Activated CD8-positive, alpha-beta T cell treated with anti-CD3 and anti-CD28 coated beads for 36 hours (primary cell): Measurements from ENCODE around the gene QPCTL. TPM values are rescaled to one million over a fixed set of nuclear protein-coding genes. Genes with fewer than 3 reads are reported as not detected.
A peak's percentile ranks its signal among the peaks of the same experiment; 100 is the strongest.

Experiments used
- ATAC-seq: fragments of 200-7000 bp; cut with Tn5 transposase; one replicate; pipeline ENCODE4 v1.10.0; 2021; ENCODE audit warnings: mild to moderate bottlenecking, moderate library complexity
- CTCF ChIA-PET: fragments of 350-600 bp; sonication (Branson Sonifier 250); formaldehyde crosslinking; loops from one replicate; lab custom pipeline; 2021; ENCODE audit warnings: antibody characterized with exemption; lab: Charles Lee
- POLR2A ChIA-PET: fragments of 350-600 bp; sonication (Branson Sonifier 250); formaldehyde crosslinking; loops from one replicate; lab custom pipeline; 2021; ENCODE audit warnings: antibody characterized with exemption; lab: Charles Lee
- DNase-seq: peaks from one replicate; pipeline ENCODE4 v3.0.0-alpha.2; 2020
- H3K27ac Mint-ChIP-seq: one replicate; pipeline ENCODE4 v1.8.0; 2021; ENCODE audit warnings: mild to moderate bottlenecking, mixed read lengths
- H3K27me3 Mint-ChIP-seq: one replicate; pipeline ENCODE4 v1.8.0; 2021; ENCODE audit warnings: mixed read lengths
- H3K36me3 Mint-ChIP-seq: one replicate; pipeline ENCODE4 v1.8.0; 2021; ENCODE audit warnings: low read depth, mixed read lengths
- H3K4me1 Mint-ChIP-seq: one replicate; pipeline ENCODE4 v1.8.0; 2021; ENCODE audit warnings: low read depth, mixed read lengths
- H3K4me3 Mint-ChIP-seq: one replicate; pipeline ENCODE4 v1.8.0; 2021; ENCODE audit warnings: mild to moderate bottlenecking, moderate library complexity, mixed read lengths
- H3K9me3 Mint-ChIP-seq: one replicate; pipeline ENCODE4 v1.8.0; 2021; ENCODE audit warnings: mixed read lengths
- intact Hi-C: fragments of 100-400 bp; cut with micrococcal nuclease; formaldehyde crosslinking; loops from one replicate; pipeline ENCODE4 v1.10.0; 2022
- total RNA-seq, 2 experiments: library from RNA; stranded (reverse); gene quantifications; one replicate each; pipeline ENCODE4 v1.2.3, GENCODE V29; 2021
- TF ChIP-seq, protein P1 (sequence below): fragments of 200-600 bp; IDR thresholded peaks from one replicate; pipeline ENCODE4 v1.8.0; 2022; ENCODE audit warnings: antibody characterized with exemption, mild to moderate bottlenecking

QPCTL gene
- total RNA-seq = 10 to 100 TPM; 31.6 to 31.7 TPM

DNA sequence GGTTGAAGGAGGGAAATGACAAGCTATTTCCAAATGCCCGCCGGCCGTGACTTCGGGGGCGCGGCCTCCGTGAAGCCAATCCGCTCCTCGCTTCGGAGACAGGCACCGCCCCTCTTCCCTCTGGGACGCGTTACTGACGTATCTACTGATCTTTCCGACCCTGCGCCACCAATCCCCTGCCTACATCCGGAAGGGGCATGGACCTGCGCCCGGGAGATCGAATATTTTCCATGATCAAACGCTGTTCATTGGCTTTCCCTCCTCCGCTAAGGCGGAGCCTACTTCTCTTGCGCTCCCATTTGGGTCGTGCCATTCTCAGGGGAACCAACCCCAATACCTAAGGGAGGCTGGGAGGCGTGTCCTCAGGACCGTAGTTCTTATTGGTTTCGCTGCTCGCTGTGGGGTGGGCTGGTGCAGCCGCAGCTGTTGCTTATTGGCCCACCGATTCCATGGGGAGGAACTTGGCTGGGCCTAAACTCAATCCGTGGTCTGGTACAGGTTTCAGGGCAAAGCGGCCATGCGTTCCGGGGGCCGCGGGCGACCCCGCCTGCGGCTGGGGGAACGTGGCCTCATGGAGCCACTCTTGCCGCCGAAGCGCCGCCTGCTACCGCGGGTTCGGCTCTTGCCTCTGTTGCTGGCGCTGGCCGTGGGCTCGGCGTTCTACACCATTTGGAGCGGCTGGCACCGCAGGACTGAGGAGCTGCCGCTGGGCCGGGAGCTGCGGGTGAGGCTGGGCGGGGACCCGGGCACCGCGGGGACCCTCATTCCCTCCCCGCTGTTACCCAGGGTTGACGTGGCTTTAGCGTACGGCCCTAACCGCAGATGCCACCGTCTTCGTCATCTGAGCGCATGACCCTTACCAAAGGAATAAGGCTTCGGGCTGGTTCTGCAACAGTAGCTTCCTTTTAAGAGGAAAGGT, at the start of gene QPCTL:
TSS of gene QPCTL (plus strand) at position 480 of the 919 bp plus-strand sequence. CDS start at position 518, 38 bp downstream.
- TF ChIP-seq, protein P1, sequence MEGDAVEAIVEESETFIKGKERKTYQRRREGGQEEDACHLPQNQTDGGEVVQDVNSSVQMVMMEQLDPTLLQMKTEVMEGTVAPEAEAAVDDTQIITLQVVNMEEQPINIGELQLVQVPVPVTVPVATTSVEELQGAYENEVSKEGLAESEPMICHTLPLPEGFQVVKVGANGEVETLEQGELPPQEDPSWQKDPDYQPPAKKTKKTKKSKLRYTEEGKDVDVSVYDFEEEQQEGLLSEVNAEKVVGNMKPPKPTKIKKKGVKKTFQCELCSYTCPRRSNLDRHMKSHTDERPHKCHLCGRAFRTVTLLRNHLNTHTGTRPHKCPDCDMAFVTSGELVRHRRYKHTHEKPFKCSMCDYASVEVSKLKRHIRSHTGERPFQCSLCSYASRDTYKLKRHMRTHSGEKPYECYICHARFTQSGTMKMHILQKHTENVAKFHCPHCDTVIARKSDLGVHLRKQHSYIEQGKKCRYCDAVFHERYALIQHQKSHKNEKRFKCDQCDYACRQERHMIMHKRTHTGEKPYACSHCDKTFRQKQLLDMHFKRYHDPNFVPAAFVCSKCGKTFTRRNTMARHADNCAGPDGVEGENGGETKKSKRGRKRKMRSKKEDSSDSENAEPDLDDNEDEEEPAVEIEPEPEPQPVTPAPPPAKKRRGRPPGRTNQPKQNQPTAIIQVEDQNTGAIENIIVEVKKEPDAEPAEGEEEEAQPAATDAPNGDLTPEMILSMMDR = no peak
- CTCF ChIA-PET = interaction anchor here (0.6 to 7.7 kb wide), 31 partner anchors 10 to 253 kb away, joined by 3 to 101 read pairs (median 4); partner anchors contain the start of genes GIPR, OPA3 and SIX5
- DNase-seq = peak; percentile 99
- intact Hi-C loops = no loop called here
- peak; percentile 91 for ATAC-seq
- Mint-ChIP-seq H3K9me3 (no peaks in the 10 kb centered on the region), H3K36me3 (peaks cover 60% of the 10 kb centered on the region), H3K27ac (peak within 1 kb of the TSS; percentile 100), H3K4me1 (peaks cover 27% of the 10 kb centered on the region), H3K4me3 (peak within 1 kb of the TSS; percentile 99), H3K27me3 (no peaks in the 10 kb centered on the region)
- POLR2A ChIA-PET = interaction anchor here (0.6 to 4.7 kb wide), 33 partner anchors 8 to 324 kb away, joined by 3 to 40 read pairs (median 3); partner anchors contain the start of gene OPA3

GRCh38 chr19:45643024-45643926, 49.2 kb upstream of the QPCTL start:
- ChIA-PET CTCF (interaction anchor here (0.6 to 4.7 kb wide), 25 partner anchors 14 to 204 kb away, joined by 3 to 29 read pairs (median 5); partner anchors contain the start of genes FBXO46, GIPR, QPCTL and SNRPD2), POLR2A (interaction anchor here (0.6 to 5.8 kb wide), 16 partner anchors 9 to 204 kb away, joined by 3 to 30 read pairs (median 4); partner anchors contain the start of genes OPA3, QPCTL and SNRPD2)
- Mint-ChIP-seq H3K4me1 (peaks cover 49% of the 10 kb centered on the region), H3K4me3 (peak overlapping the region; percentile 92), H3K27ac (peak overlapping the region; percentile 99), H3K36me3 (peaks cover 20% of the 10 kb centered on the region), H3K27me3 (peaks cover 3% of the 10 kb centered on the region), H3K9me3 (peaks cover 2% of the 10 kb centered on the region)
- TF ChIP-seq, protein P1 = peak; percentile 99
- intact Hi-C loops = loop anchor here (5.0 kb wide), 2 partner anchors 46 to 136 kb away; partner anchors contain the start of gene VASP
- DNase-seq = peak; percentile 97
- peak; percentile 41 for ATAC-seq

DNA sequence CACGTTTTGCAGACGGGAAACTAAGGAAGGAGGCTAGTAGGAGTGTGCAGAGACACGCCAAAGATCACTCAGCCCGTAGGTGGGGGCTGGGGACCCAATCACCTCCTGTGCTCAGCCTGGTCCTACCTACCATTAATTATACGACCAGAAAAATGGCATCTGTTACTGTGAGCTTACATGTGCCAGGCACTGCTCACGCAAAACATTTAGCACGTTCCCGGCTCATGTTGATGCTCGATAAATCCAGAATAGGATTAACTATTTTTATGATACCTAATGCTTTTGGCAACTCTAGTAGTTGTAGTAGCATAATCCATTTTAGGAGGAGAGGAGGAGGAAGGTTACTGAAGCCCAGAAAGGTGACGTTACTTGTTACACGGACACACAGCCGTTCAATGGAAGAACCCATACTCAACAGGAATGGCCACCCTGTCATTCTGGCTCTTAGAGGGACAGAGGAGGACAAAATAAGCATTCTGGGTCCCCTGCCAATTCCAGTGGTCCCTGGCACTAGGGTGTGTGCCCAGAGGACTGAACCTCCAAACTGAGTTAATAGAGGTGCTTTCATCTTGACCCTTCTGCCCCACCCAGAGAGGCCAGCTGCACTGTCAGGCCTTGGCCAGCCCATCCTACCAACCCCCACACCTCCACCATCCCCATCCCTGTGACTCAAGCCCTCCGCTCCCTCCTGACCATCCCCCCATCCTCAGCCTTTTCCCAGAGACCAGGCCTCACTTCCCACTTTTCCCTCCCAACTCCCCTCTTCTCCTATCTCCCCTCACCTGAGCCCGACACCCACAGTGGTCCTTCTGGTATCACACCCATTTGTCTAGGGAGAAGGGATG, 48.3 kb upstream of the QPCTL start:
- TF ChIP-seq, protein P1 = no peak
- ATAC-seq = no peak
- Mint-ChIP-seq H3K27me3 (peaks cover 3% of the 10 kb centered on the region), H3K4me1 (peaks cover 42% of the 10 kb centered on the region), H3K36me3 (peaks cover 14% of the 10 kb centered on the region), H3K9me3 (peaks cover 2% of the 10 kb centered on the region), H3K4me3 (peak overlapping the region; percentile 92), H3K27ac (no peak overlapping the region)
- peak; percentile 21 for DNase-seq
- POLR2A ChIA-PET = interaction anchor here (0.6 to 5.8 kb wide), 6 partner anchors 34 to 124 kb away, joined by 3 to 21 read pairs (median 4); partner anchors contain the start of genes OPA3, QPCTL and SNRPD2
- intact Hi-C loops = loop anchor here (5.0 kb wide), 2 partner anchors 47 to 137 kb away; partner anchors contain the start of gene VASP
- CTCF ChIA-PET = interaction anchor here (0.6 to 4.7 kb wide), 12 partner anchors 15 to 205 kb away, joined by 3 to 29 read pairs (median 4); no protein-coding TSS in a partner anchor

DNA sequence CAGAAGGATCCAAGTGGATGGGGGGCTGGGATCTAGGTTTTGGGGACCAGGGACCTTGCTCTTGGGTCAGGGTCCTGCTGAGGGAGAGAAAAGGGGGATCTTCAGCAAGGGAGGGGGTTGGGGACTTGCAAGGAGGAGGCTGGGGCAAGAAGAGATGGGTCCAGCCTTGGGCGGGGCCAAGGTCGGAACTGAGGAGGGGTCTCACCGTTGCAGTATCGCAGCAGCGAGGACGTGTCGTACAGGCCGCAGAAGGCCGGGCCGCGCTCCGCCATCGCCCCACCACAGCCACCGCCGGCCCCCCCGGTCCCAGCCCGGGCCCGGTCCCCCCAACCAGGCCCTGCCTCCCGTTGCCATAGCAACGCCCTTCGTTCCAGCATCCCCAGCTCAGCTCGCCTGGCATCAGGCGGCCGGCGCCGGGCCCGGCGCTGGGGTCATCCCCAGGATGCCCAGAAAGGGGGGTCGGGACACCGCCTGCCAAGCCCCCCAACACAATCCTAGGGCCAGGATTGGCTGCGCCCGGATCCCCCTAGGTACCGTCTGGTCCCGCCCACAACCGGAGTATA, 47.3 kb upstream of the QPCTL start:
- POLR2A ChIA-PET = interaction anchor here (1.0 to 1.4 kb wide), 7 partner anchors 19 to 149 kb away, joined by 3 to 7 read pairs (median 4); partner anchors contain the start of genes QPCTL and RTN2
- H3K27ac Mint-ChIP-seq = no peak overlapping the region
- CTCF ChIA-PET = interaction anchor here (0.8 to 1.6 kb wide), 5 partner anchors 29 to 60 kb away, joined by 3 to 10 read pairs (median 3); partner anchors contain the start of genes OPA3 and QPCTL
- DNase-seq = no peak
- H3K4me1 Mint-ChIP-seq = peaks cover 38% of the 10 kb centered on the region
- peak overlapping the region; percentile 74 for H3K4me3 Mint-ChIP-seq
- intact Hi-C loops = no loop called here
- TF ChIP-seq, protein P1 = no peak
- ATAC-seq = no peak
- peaks cover 3% of the 10 kb centered on the region for H3K27me3 Mint-ChIP-seq
- peaks cover 2% of the 10 kb centered on the region for H3K9me3 Mint-ChIP-seq
- H3K36me3 Mint-ChIP-seq = peaks cover 11% of the 10 kb centered on the region
